Neuronal stem cell (in vitro differentiated cells): Measurements from ENCODE around the gene IGFBP4.

Experiments
- DNase-seq: peaks from one replicate; pipeline ENCODE4 v3.0.0-alpha.2; 2013; ENCODE audit warnings: low spot score
- H2AFZ ChIP-seq: one replicate; pipeline ENCODE4 v1.6.1; 2013; ENCODE audit warnings: mild to moderate bottlenecking, low read length, inconsistent platforms
- H2AK5ac ChIP-seq: 2 replicates; pipeline ENCODE4 v1.6.1; 2013; ENCODE audit warnings: low read depth, mild to moderate bottlenecking, inconsistent platforms, low read length, moderate library complexity, mixed read lengths
- H2BK120ac ChIP-seq: 2 replicates; pipeline ENCODE4 v1.6.1; 2013; ENCODE audit warnings: low read depth, mild to moderate bottlenecking, inconsistent platforms, low read length, moderate library complexity, mixed read lengths
- H2BK12ac ChIP-seq: one replicate; pipeline ENCODE4 v1.6.1; 2013; ENCODE audit warnings: low read length, inconsistent platforms
- H2BK15ac ChIP-seq: 2 replicates; pipeline ENCODE4 v1.6.1; 2013; ENCODE audit warnings: mild to moderate bottlenecking, low read length, inconsistent platforms, mixed read lengths
- H2BK5ac ChIP-seq: one replicate; pipeline ENCODE4 v1.6.1; 2013; ENCODE audit warnings: inconsistent platforms, mild to moderate bottlenecking, low read length, moderate library complexity
- H3K14ac ChIP-seq: one replicate; pipeline ENCODE4 v1.6.1; 2013; ENCODE audit warnings: low read length, inconsistent platforms
- H3K18ac ChIP-seq: 2 replicates; pipeline ENCODE4 v1.6.1; 2013; ENCODE audit warnings: low read length, inconsistent platforms
- H3K23ac ChIP-seq: 2 replicates; pipeline ENCODE4 v1.6.1; 2013; ENCODE audit warnings: low read depth, mild to moderate bottlenecking, mixed read lengths, low read length, inconsistent platforms; ENCODE audit not compliant: poor library complexity
- H3K27ac ChIP-seq: replicated peaks from 3 replicates; pipeline ENCODE4 v1.5.1; 2013; ENCODE audit warnings: low read length, inconsistent platforms
- H3K27me3 ChIP-seq, 3 experiments: 2 replicates each; pipeline ENCODE4 v1.6.1; 2013; ENCODE audit warnings: low read length in 3 of 3, mild to moderate bottlenecking in 2 of 3, inconsistent platforms in 1 of 3, low read depth in 1 of 3, mixed read lengths in 1 of 3, moderate library complexity in 1 of 3; ENCODE audit not compliant: control insufficient read depth in 3 of 3, insufficient read depth in 3 of 3
- H3K36me3 ChIP-seq, 2 donors: replicated peaks in 1 of 2; 2 replicates each; pipeline ENCODE4 v1.6.1; 2013; ENCODE audit warnings: low read length in 2 of 2; ENCODE audit not compliant: control insufficient read depth in 2 of 2, insufficient read depth in 2 of 2
- H3K4ac ChIP-seq: 2 replicates; pipeline ENCODE4 v1.6.1; 2013; ENCODE audit warnings: inconsistent platforms, mild to moderate bottlenecking, low read length, moderate library complexity
- H3K4me1 ChIP-seq, 2 donors: 1 replicate in 1 of 2; 2 replicates in 1 of 2; pipeline ENCODE4 v1.6.1; 2013; ENCODE audit warnings: low read length in 2 of 2, low read depth in 1 of 2; ENCODE audit not compliant: control insufficient read depth in 2 of 2, insufficient read depth in 1 of 2
- H3K4me2 ChIP-seq: one replicate; pipeline ENCODE4 v1.6.1; 2013; ENCODE audit warnings: mild to moderate bottlenecking, low read length, inconsistent platforms; ENCODE audit not compliant: insufficient read depth, poor library complexity, severe bottlenecking
- H3K4me3 ChIP-seq, 2 donors: 2 replicates each; pipeline ENCODE4 v1.5.1; 2013; ENCODE audit warnings: low read length in 2 of 2, mild to moderate bottlenecking in 2 of 2, inconsistent platforms in 1 of 2, moderate library complexity in 1 of 2
- H3K79me1 ChIP-seq: one replicate; pipeline ENCODE4 v1.6.1; 2013; ENCODE audit warnings: low read depth, mild to moderate bottlenecking, inconsistent platforms, low read length, moderate library complexity
- H3K9ac ChIP-seq: one replicate; pipeline ENCODE4 v1.6.1; 2013; ENCODE audit warnings: mild to moderate bottlenecking, low read depth, low read length, inconsistent platforms; ENCODE audit not compliant: poor library complexity
- H3K9me3 ChIP-seq, 2 donors: replicated peaks in 1 of 2; 2 replicates each; pipeline versions ENCODE3 to v1.6.1; 2013; ENCODE audit warnings: low read length in 2 of 2, mild to moderate bottlenecking in 2 of 2, inconsistent platforms in 1 of 2, low read depth in 1 of 2, mixed read lengths in 1 of 2, moderate library complexity in 1 of 2; ENCODE audit not compliant: control insufficient read depth in 2 of 2, insufficient read depth in 1 of 2
- H4K8ac ChIP-seq: one replicate; pipeline ENCODE4 v1.6.1; 2013; ENCODE audit warnings: low read depth, mild to moderate bottlenecking, inconsistent platforms, low read length, moderate library complexity
- H4K91ac ChIP-seq: one replicate; pipeline ENCODE4 v1.6.1; 2013; ENCODE audit warnings: low read length, low read depth, mild to moderate bottlenecking, inconsistent platforms; ENCODE audit not compliant: poor library complexity
- WGBS, 2 donors: extraction: QIAGEN DNeasy Blood & Tissue Kit; methylation state at CpG; one replicate each; pipeline ENCODE4 v1.1.7; 2013; ENCODE audit warnings: missing lambda C conversion rate in 2 of 2, mixed read lengths in 1 of 2; ENCODE audit not compliant: insufficient read length in 2 of 2, insufficient replicate concordance in 1 of 2; ENCODE audit errors: extremely low coverage in 2 of 2; 5-methylcytosine and 5-hydroxymethylcytosine counted together

The IGFBP4 gene

GRCh38 chr17:40459636-40460603 lies 16.7 kb downstream of the IGFBP4 start:
- Histone ChIP-seq H2BK12ac (no peak overlapping the region), H3K27me3 (no peaks in the 10 kb centered on the region), H3K27ac (no peak overlapping the region), H3K4me3 (no peak overlapping the region), H3K4ac (no peak overlapping the region), H2BK15ac (no peak overlapping the region), H3K23ac (no peak overlapping the region), H4K91ac (no peak overlapping the region), H3K18ac (no peak overlapping the region), H3K4me1 (peaks cover 12 to 14% of the 10 kb centered on the region in 2 donors), H3K9me3 (no peaks in the 10 kb centered on the region), H3K14ac (no peak overlapping the region), H2AK5ac (no peak overlapping the region), H3K79me1 (no peaks in the 10 kb centered on the region), H2AFZ (no peak overlapping the region), H2BK5ac (no peak overlapping the region), H4K8ac (no peak overlapping the region), H3K36me3 (peaks cover 8 to 18% of the 10 kb centered on the region in 2 donors), H3K4me2 (no peak overlapping the region), H3K9ac (no peak overlapping the region), H2BK120ac (no peak overlapping the region)
- WGBS, 2 donors, result no CpG with 5 or more reads among the region's 8 CpGs
- DNase-seq, result no peak

GRCh38 chr17:40460604-40460967 lies 17.3 kb downstream of the IGFBP4 start:
- H3K9ac ChIP-seq, result no peak overlapping the region

DNA sequence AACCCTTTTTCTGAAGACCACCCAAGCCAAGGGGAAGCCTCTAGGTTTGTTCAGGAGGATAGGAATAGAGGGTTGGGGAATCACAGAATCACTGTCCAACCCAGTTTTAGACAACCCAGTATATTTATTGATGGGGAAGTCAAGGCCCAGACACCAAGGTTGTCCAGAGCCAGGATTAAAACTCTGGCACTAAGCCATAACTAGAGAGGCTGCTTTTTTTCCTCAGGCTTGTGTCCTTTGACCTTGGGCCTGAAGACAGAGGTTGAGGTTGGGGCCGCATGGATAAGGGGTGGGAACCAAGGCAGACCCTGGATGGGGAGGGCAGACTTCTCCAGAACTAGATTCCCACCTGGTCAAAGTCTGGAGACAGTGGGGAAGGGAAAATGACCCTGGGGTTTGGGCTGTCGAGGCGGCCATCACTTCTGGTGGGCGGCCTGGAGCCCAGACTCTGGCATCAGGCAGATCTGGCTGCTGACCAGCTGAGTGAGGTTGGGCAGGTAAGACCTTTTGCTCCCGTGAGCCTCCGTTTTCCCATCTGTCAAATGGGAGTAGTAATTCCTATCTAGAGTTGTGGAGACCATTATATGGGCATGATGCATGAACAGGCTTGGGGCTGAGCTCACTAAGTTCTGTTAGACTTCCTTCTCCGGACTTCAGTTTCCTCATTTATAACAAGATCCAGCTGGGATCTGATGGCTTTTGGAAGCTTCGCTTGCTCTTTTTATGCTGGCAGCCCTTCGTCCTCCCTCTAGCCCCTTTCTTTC lies 17.9 kb downstream of the IGFBP4 start:
- Histone ChIP-seq H2AK5ac (no peak overlapping the region), H3K9me3 (no peaks in the 10 kb centered on the region), H3K4me3 (no peak overlapping the region), H2BK120ac (no peak overlapping the region), H3K27ac (no peak overlapping the region), H3K4me1 (peaks cover 12 to 14% of the 10 kb centered on the region in 2 donors), H2BK5ac (no peak overlapping the region), H3K4me2 (no peak overlapping the region), H2AFZ (no peak overlapping the region), H3K9ac (no peak overlapping the region), H4K8ac (no peak overlapping the region), H3K14ac (no peak overlapping the region), H3K18ac (no peak overlapping the region), H3K79me1 (no peaks in the 10 kb centered on the region), H3K36me3 (peaks cover 8 to 13% of the 10 kb centered on the region in 2 donors), H4K91ac (no peak overlapping the region), H3K27me3 (no peaks in the 10 kb centered on the region), H2BK15ac (no peak overlapping the region), H3K4ac (no peak overlapping the region), H3K23ac (no peak overlapping the region), H2BK12ac (no peak overlapping the region)
- no peak for DNase-seq
- no CpG with 5 or more reads among the region's 9 CpGs for whole genome bisulfite sequencing, 2 donors

More at GRCh38 chr17:40460604-40460967, 17.3 kb downstream of the IGFBP4 start:
- Histone ChIP-seq H3K27me3 (no peaks in the 10 kb centered on the region), H3K14ac (no peak overlapping the region), H2AFZ (no peak overlapping the region), H2BK12ac (no peak overlapping the region), H3K36me3 (peaks cover 8 to 18% of the 10 kb centered on the region in 2 donors), H3K27ac (no peak overlapping the region), H3K4ac (no peak overlapping the region), H2BK15ac (no peak overlapping the region), H4K8ac (no peak overlapping the region), H3K4me1 (peaks cover 12 to 14% of the 10 kb centered on the region in 2 donors), H3K23ac (no peak overlapping the region), H2BK5ac (no peak overlapping the region), H3K18ac (no peak overlapping the region), H4K91ac (no peak overlapping the region), H2BK120ac (no peak overlapping the region), H3K79me1 (no peaks in the 10 kb centered on the region), H2AK5ac (no peak overlapping the region), H3K4me2 (no peak overlapping the region), H3K9me3 (no peaks in the 10 kb centered on the region), H3K4me3 (no peak overlapping the region)
- WGBS, 2 donors, result no CpG with 5 or more reads among the region's 3 CpGs
- DNase-seq, result no peak
